GM12875 (cell line): ENCODE measurements around the gene RBBP5.

Experiments
- H3K4me3 ChIP-seq: one replicate; pipeline ENCODE4 v1.5.1; 2011; ENCODE audit warnings: low read depth, low read length, control low read depth
- CTCF ChIP-seq: IDR thresholded peaks from 2 replicates; pipeline ENCODE4 v1.5.1; 2011; ENCODE audit warnings: low read depth, mild to moderate bottlenecking, control low read depth, inconsistent platforms, low read length, moderate library complexity, borderline replicate concordance; ENCODE audit not compliant: insufficient read depth

The RBBP5 gene

GRCh38 chr1:205058853-205059252, 62.9 kb downstream of the RBBP5 start:
- no peak for TF ChIP-seq CTCF
- no peak overlapping the region for H3K4me3 ChIP-seq

- H3K4me3 ChIP-seq: no peak overlapping the region
- TF ChIP-seq CTCF: no peak
These were observed 63.8 kb downstream of the RBBP5 start for GRCh38 chr1:205057808-205058575.

- no peak for TF ChIP-seq CTCF
- H3K4me3 ChIP-seq: no peak overlapping the region
These were observed 64.7 kb downstream of the RBBP5 start for GRCh38 chr1:205056956-205057568.

GRCh38 chr1:205056188-205056611, 65.6 kb downstream of the RBBP5 start:
- no peak overlapping the region for H3K4me3 ChIP-seq
- TF ChIP-seq CTCF: no peak

GRCh38 chr1:205054013-205054412, 67.8 kb downstream of the RBBP5 start:
- H3K4me3 ChIP-seq: no peak overlapping the region
- TF ChIP-seq CTCF: no peak

GRCh38 chr1:205053296-205053695, 68.5 kb downstream of the RBBP5 start:
- no peak for TF ChIP-seq CTCF
- H3K4me3 ChIP-seq: no peak overlapping the region

GRCh38 chr1:205052690-205053089, 69.1 kb downstream of the RBBP5 start:
- no peak overlapping the region for H3K4me3 ChIP-seq
- no peak for TF ChIP-seq CTCF
